IMR-90 (cell line): ENCODE data around the gene BLMH. TPM values are rescaled to one million over a fixed set of nuclear protein-coding genes. Genes with fewer than 3 reads are reported as not detected.

Experiments used
- ATAC-seq: fragments of 200-7000 bp; cut with Tn5 transposase; 2 replicates; pipeline ENCODE4 v1.9.1; 2020; ENCODE audit warnings: low read depth, mild to moderate bottlenecking, moderate library complexity
- BruUV-seq: library from RNA; stranded (reverse); fragments of 400-500 nt; replicated peaks from 2 replicates; lab custom pipeline; 2021; lab: Mats Ljungman, UMichigan
- CTCF ChIA-PET: fragments of 300-600 bp; formaldehyde crosslinking; extraction: SDS; loops from one replicate; lab custom pipeline; 2021; ENCODE audit warnings: antibody characterized with exemption; lab: Yijun Ruan, JAX
- POLR2A ChIA-PET: fragments of 300-600 bp; sonication (Branson Sonifier 250); formaldehyde crosslinking; loops from one replicate; lab custom pipeline; 2022; ENCODE audit warnings: antibody characterized with exemption; ENCODE audit not compliant: unreplicated experiment; lab: Charles Lee
- DNase-seq: peaks from one replicate; pipeline ENCODE4 v3.0.0; 2013
- H2AFZ ChIP-seq: replicated peaks from 2 replicates; pipeline ENCODE3; 2013; ENCODE audit warnings: low read length, mild to moderate bottlenecking; ENCODE audit not compliant: poor library complexity
- H2AK5ac ChIP-seq: 2 replicates; pipeline ENCODE4 v1.6.1; 2013; ENCODE audit warnings: low read depth, low read length, inconsistent platforms
- H2AK9ac ChIP-seq: replicated peaks from 2 replicates; pipeline ENCODE3; 2013; ENCODE audit warnings: mild to moderate bottlenecking, low read depth, low read length, moderate library complexity; ENCODE audit not compliant: poor library complexity
- H2BK120ac ChIP-seq: 2 replicates; pipeline ENCODE4 v1.6.1; 2013; ENCODE audit warnings: low read depth, low read length, inconsistent platforms
- H2BK15ac ChIP-seq: 3 replicates; pipeline ENCODE4 v1.6.1; 2013; ENCODE audit warnings: low read depth, low read length, inconsistent platforms
- H2BK20ac ChIP-seq: 2 replicates; pipeline ENCODE4 v1.6.1; 2013; ENCODE audit warnings: low read depth, mild to moderate bottlenecking, inconsistent platforms, low read length, moderate library complexity
- H2BK5ac ChIP-seq: 2 replicates; pipeline ENCODE4 v1.6.1; 2013; ENCODE audit warnings: mild to moderate bottlenecking, low read depth, low read length, inconsistent platforms; ENCODE audit not compliant: poor library complexity, severe bottlenecking
- H3K14ac ChIP-seq: replicated peaks from 2 replicates; pipeline ENCODE4 v1.6.1; 2013; ENCODE audit warnings: low read depth, low read length, inconsistent platforms
- H3K18ac ChIP-seq: 2 replicates; pipeline ENCODE4 v1.6.1; 2013; ENCODE audit warnings: low read depth, low read length, control low read depth
- H3K23ac ChIP-seq: 2 replicates; pipeline ENCODE4 v1.6.1; 2013; ENCODE audit warnings: low read depth, low read length, inconsistent platforms
- H3K27ac ChIP-seq: 2 replicates; pipeline ENCODE4 v1.5.1; 2013; ENCODE audit warnings: mild to moderate bottlenecking, control low read depth, low read length; ENCODE audit not compliant: insufficient read depth
- H3K27me3 ChIP-seq: 2 replicates; pipeline ENCODE4 v1.6.1; 2013; ENCODE audit warnings: low read length; ENCODE audit not compliant: control insufficient read depth, insufficient read depth
- H3K36me3 ChIP-seq: 2 replicates; pipeline ENCODE4 v1.6.1; 2013; ENCODE audit warnings: low read length, mixed read lengths; ENCODE audit not compliant: control insufficient read depth, insufficient read depth
- H3K4ac ChIP-seq: 2 replicates; pipeline ENCODE4 v1.6.1; 2013; ENCODE audit warnings: low read depth, low read length, inconsistent platforms
- H3K4me1 ChIP-seq: 2 replicates; pipeline ENCODE4 v1.6.1; 2013; ENCODE audit warnings: low read length, mixed read lengths; ENCODE audit not compliant: control insufficient read depth, insufficient read depth
- H3K4me2 ChIP-seq: 2 replicates; pipeline ENCODE4 v1.6.1; 2013; ENCODE audit warnings: low read depth, mild to moderate bottlenecking, control low read depth, low read length, moderate library complexity
- H3K4me3 ChIP-seq: 2 replicates; pipeline ENCODE4 v1.5.1; 2013; ENCODE audit warnings: low read depth, mild to moderate bottlenecking, control low read depth, low read length, moderate library complexity; ENCODE audit not compliant: insufficient read depth
- H3K56ac ChIP-seq: 2 replicates; pipeline ENCODE4 v1.6.1; 2013; ENCODE audit warnings: low read length, inconsistent platforms; ENCODE audit not compliant: insufficient read depth; ENCODE audit errors: extremely low read depth
- H3K79me1 ChIP-seq, 2 experiments: 2 replicates each; pipeline ENCODE4 v1.6.1; 2013; ENCODE audit warnings: low read length in 2 of 2, inconsistent platforms in 1 of 2, low read depth in 1 of 2
- H3K9ac ChIP-seq: 2 replicates; pipeline ENCODE4 v1.6.1; 2013; ENCODE audit warnings: low read depth, low read length, control low read depth
- H3K9me1 ChIP-seq: 2 replicates; pipeline ENCODE4 v1.6.1; 2013; ENCODE audit warnings: low read length, inconsistent platforms; ENCODE audit not compliant: insufficient read depth
- H3K9me3 ChIP-seq: 2 replicates; pipeline ENCODE4 v1.6.1; 2013; ENCODE audit warnings: low read length; ENCODE audit not compliant: control insufficient read depth, insufficient read depth
- H4K20me1 ChIP-seq: 2 replicates; pipeline ENCODE4 v1.6.1; 2013; ENCODE audit warnings: low read length, inconsistent platforms; ENCODE audit not compliant: insufficient read depth
- H4K5ac ChIP-seq: 2 replicates; pipeline ENCODE4 v1.6.1; 2013; ENCODE audit warnings: mild to moderate bottlenecking, low read depth, low read length, control low read depth
- H4K8ac ChIP-seq, 2 experiments: 2 replicates each; pipeline ENCODE4 v1.6.1; 2013; ENCODE audit warnings: low read depth in 2 of 2, low read length in 2 of 2, control low read depth in 1 of 2, inconsistent platforms in 1 of 2
- H4K91ac ChIP-seq: 2 replicates; pipeline ENCODE4 v1.6.1; 2013; ENCODE audit warnings: low read depth, low read length, inconsistent platforms; ENCODE audit not compliant: insufficient read depth
- CHD1 ChIP-seq: IDR thresholded peaks from 2 replicates; pipeline ENCODE4 v1.6.1; 2012; ENCODE audit warnings: low read depth, low read length, improper control_type of control experiment
- CTCF ChIP-seq: conservative IDR thresholded peaks from 2 replicates; pipeline ENCODE4 v1.5.1; 2012; ENCODE audit warnings: mild to moderate bottlenecking, low read depth, low read length, improper control_type of control experiment
- MAFK ChIP-seq: IDR thresholded peaks from 2 replicates; pipeline ENCODE4 v1.6.1; 2012; ENCODE audit warnings: low read depth, low read length, improper control_type of control experiment
- MAZ ChIP-seq: IDR thresholded peaks from 2 replicates; pipeline ENCODE4 v1.6.1; 2012; ENCODE audit warnings: low read depth, mild to moderate bottlenecking, low read length, improper control_type of control experiment, moderate library complexity, borderline replicate concordance
- NFE2L2 ChIP-seq: fragments of 150-350 bp; IDR thresholded peaks from 2 replicates; pipeline ENCODE4 v1.6.1; 2016; ENCODE audit warnings: low read depth, mild to moderate bottlenecking, low read length
- RAD21 ChIP-seq: IDR thresholded peaks from 2 replicates; pipeline ENCODE4 v1.6.1; 2012; ENCODE audit warnings: low read length, improper control_type of control experiment
- RCOR1 ChIP-seq: IDR thresholded peaks from 2 replicates; pipeline ENCODE4 v1.6.1; 2012; ENCODE audit warnings: mild to moderate bottlenecking, low read length, improper control_type of control experiment; ENCODE audit not compliant: insufficient replicate concordance
- RFX5 ChIP-seq: IDR thresholded peaks from 2 replicates; pipeline ENCODE4 v1.8.0; 2012; ENCODE audit warnings: low read depth, mild to moderate bottlenecking, low read length, moderate library complexity
- SMC3 ChIP-seq: fragments of 150-350 bp; IDR thresholded peaks from 2 replicates; pipeline ENCODE4 v1.6.1; 2016; ENCODE audit warnings: low read depth, mild to moderate bottlenecking, antibody characterized with exemption, low read length, moderate library complexity
- dilution Hi-C: fragments of 300-500 bp; cut with HindIII; formaldehyde crosslinking; loops from one replicate; pipeline ENCODE4 v1.14.3; 2018; ENCODE audit warnings: low sequenced_read_pairs; ENCODE audit not compliant: unreplicated experiment
- in situ Hi-C: fragments of 300-500 bp; cut with MboI; formaldehyde crosslinking; loops from 3 replicates; pipeline ENCODE4 v1.14.3; 2019; ENCODE audit warnings: low sequenced_read_pairs, inconsistent platforms, mixed read lengths
- intact Hi-C: fragments of 100-400 bp; cut with micrococcal nuclease; formaldehyde crosslinking; loops from 2 replicates; pipeline ENCODE4 v1.10.0; 2022
- polyA plus RNA-seq, 3 experiments: library from polyadenylated mRNA; depleted of rRNA; stranded (reverse); fragments of >200 nt; gene quantifications; 2 replicates each; pipeline ENCODE4 v1.2.3, GENCODE V29; 2012; ENCODE audit warnings: low replicate concordance in 1 of 3
- total RNA-seq: library from RNA; depleted of rRNA; stranded (reverse); fragments of >200 nt; gene quantifications from 2 replicates; pipeline ENCODE4 v1.2.3, GENCODE V29; 2012

The BLMH gene
- total and polyA plus RNA-seq, 2 of the 4 experiments (the other 2 are of a cell fraction), result 17.3 to 20.8 TPM

- Histone ChIP-seq H3K4me2 (no peak overlapping the region), H3K27ac (no peak overlapping the region), H2BK20ac (no peak overlapping the region), H2AK5ac (no peak overlapping the region), H4K5ac (no peak overlapping the region), H3K18ac (no peak overlapping the region), H2BK15ac (no peak overlapping the region), H3K27me3 (no peaks in the 10 kb centered on the region), H2BK120ac (no peak overlapping the region), H2AFZ (no peak overlapping the region), H3K4ac (no peak overlapping the region), H3K9me3 (no peaks in the 10 kb centered on the region), H4K91ac (no peak overlapping the region), H2BK5ac (no peak overlapping the region), H3K9me1 (no peaks in the 10 kb centered on the region), H3K23ac (no peak overlapping the region), H4K20me1 (no peaks in the 10 kb centered on the region), H3K36me3 (peaks cover 23% of the 10 kb centered on the region), H3K79me1 (peaks cover 0 to 3% of the 10 kb centered on the region in 2 experiments; a peak in 1 of 4 replicates), H3K14ac (no peak overlapping the region), H3K9ac (no peak overlapping the region), H3K4me1 (no peaks in the 10 kb centered on the region; the same call in 1 of the 2 replicates), H3K56ac (no peak overlapping the region), H4K8ac (no peak overlapping the region), H2AK9ac (no peak overlapping the region), H3K4me3 (no peak overlapping the region)
- dilution Hi-C loops, result no loop called here
- ChIA-PET CTCF (interaction anchor here (1.1 kb wide), 1 partner anchor 153 kb away, joined by 4 read pairs; no protein-coding TSS in a partner anchor), POLR2A (no interaction called here)
- peak; percentile 61; the same call in 1 of the 2 replicates for ATAC-seq
- intact Hi-C loops, result loop anchor here (1.0 kb wide), 2 partner anchors 153 to 174 kb away; no protein-coding TSS in a partner anchor
- in situ Hi-C loops, result no loop called here
- BruUV-seq, result no TSS peak
- no peak for TF ChIP-seq CHD1
- no peak for TF ChIP-seq MAFK
- no peak for TF ChIP-seq NFE2L2
- peak; percentile 59 for TF ChIP-seq CTCF
- TF ChIP-seq RCOR1, result no peak
- no peak for TF ChIP-seq RFX5
- no peak for TF ChIP-seq MAZ
- TF ChIP-seq RAD21, result peak; percentile 69
- peak; percentile 87 for TF ChIP-seq SMC3
- DNase-seq, result peak; percentile 69
Observed at GRCh38 chr17:30278032-30278431, 13.7 kb downstream of the BLMH start.
